ENCODE measurements around the gene SFRP5. TPM values are rescaled to one million over a fixed set of nuclear protein-coding genes. Genes with fewer than 3 reads are reported as not detected.

Gene SFRP5
- total and polyA plus RNA-seq, 2 of the 13 experiments (the other 11 are each of a cell fraction or from before 2014, with no cell fraction given), result 0.32 to 1.7 TPM

GRCh38 chr10:97785731-97786130 lies 13.9 kb upstream of the SFRP5 start (continued):
- TF ChIP-seq ZNF800 (CRISPR knock-in tag; IDR thresholded peaks at IDR 0.05) (no peak), ZFP41 (CRISPR knock-in tag; IDR thresholded peaks at IDR 0.05; ENCODE audit: borderline replicate concordance) (no peak)

- FAIRE-seq (peak; percentile 47), DNase-seq (ENCODE audit: low spot score) (peak; percentile 32), ATAC-seq (no peak)
- Histone ChIP-seq H3K4me2 (ENCODE audit: low read depth, low read length) (peak overlapping the region; percentile 36), H3K9ac (ENCODE audit: insufficient read depth, low read depth, low read length) (no peak overlapping the region), H2AFZ (ENCODE audit: low read length) (no peak overlapping the region), H3K79me2 (ENCODE audit: insufficient read depth, low read length) (no peaks in the 10 kb centered on the region), H3K9me3 (ENCODE audit: low read length) (no peaks in the 10 kb centered on the region), H3K36me3 (replicated peaks in 1 of 2; ENCODE audit: control insufficient read depth in 1 of 2, insufficient read depth in 2 of 2, low read length in 2 of 2) (no peaks in the 10 kb centered on the region), H3K4me3 (replicated peaks in 1 of 3; ENCODE audit: insufficient read depth in 1 of 3, low read depth in 2 of 3, low read length in 3 of 3) (no peak overlapping the region), H3K4me1 (ENCODE audit: insufficient read depth, low read length) (peaks cover 73% of the 10 kb centered on the region), H4K20me1 (ENCODE audit: insufficient read depth, low read length) (peaks cover 5% of the 10 kb centered on the region; the same call in 1 of the 2 replicates), H3K27me3 (ENCODE audit: control insufficient read depth in 1 of 2, insufficient read depth in 2 of 2, low read length in 2 of 2) (peaks cover 2 to 6% of the 10 kb centered on the region in 2 experiments; a peak in 2 of 5 replicates), H3K27ac (ENCODE audit: extremely low read length, insufficient read depth, low read length) (no peak overlapping the region)
- no TSS peak for BruUV-seq (replicated peaks)
- WGBS (ENCODE audit: low lambda C conversion rate), result 12% methylated on average over 4 of the region's 5 CpGs
- intact Hi-C loops (cut with micrococcal nuclease; ENCODE audit: unreplicated experiment), result loop anchor here (10.0 kb wide), 1 partner anchor 260 kb away; no protein-coding TSS in a partner anchor
- CTCF ChIA-PET (ENCODE audit: low intra/inter-chr PET ratio, low total read pairs), result no interaction called here
- POLR2A ChIA-PET, result no interaction called here
- in situ Hi-C loops (cut with HindIII; ENCODE audit: extremely low pct_ligation_motif_present, low pct_unique_long_range_greater_than_20kb), result no loop called here
- TF ChIP-seq HNF4A (CRISPR knock-in tag; IDR thresholded peaks at IDR 0.05) (peak; percentile 57; the same call in 1 of the 2 replicates), CEBPB (IDR thresholded peaks at IDR 0.05; ENCODE audit: borderline replicate concordance, low read depth, low read length) (peak; percentile 67; the same call in 1 of the 2 replicates), FOXA1 (IDR thresholded peaks at IDR 0.05) (no peak), FOXA1 (CRISPR knock-in tag; IDR thresholded peaks at IDR 0.05) (no peak), RARA (CRISPR knock-in tag; IDR thresholded peaks at IDR 0.05) (peak; percentile 64), NCOA2 (CRISPR knock-in tag; IDR thresholded peaks at IDR 0.05) (peak; percentile 33; the same call in 1 of the 2 replicates), HNRNPUL1 (IDR thresholded peaks at IDR 0.05; ENCODE audit: low read depth, low read length) (no peak), HMG20A (CRISPR knock-in tag; IDR thresholded peaks at IDR 0.05; ENCODE audit: borderline replicate concordance) (peak; percentile 48; the same call in 1 of the 2 replicates), RXRB (CRISPR knock-in tag; IDR thresholded peaks at IDR 0.05; ENCODE audit: borderline replicate concordance) (peak; percentile 37; the same call in 1 of the 2 replicates), NR2F6 (IDR thresholded peaks at IDR 0.05) (0 out of 2 replicates have a peak, but pooled peaks have one; percentile 16), NR2F6 (CRISPR knock-in tag; IDR thresholded peaks at IDR 0.05) (peak; percentile 46; the same call in 1 of the 2 replicates), ARID5B (CRISPR knock-in tag; IDR thresholded peaks at IDR 0.05) (0 out of 2 replicates have a peak, but pooled peaks have one; percentile 44), GATAD2A (CRISPR knock-in tag; IDR thresholded peaks at IDR 0.05) (peak; percentile 63; the same call in 1 of the 2 replicates), BCL6 (CRISPR knock-in tag; IDR thresholded peaks at IDR 0.05) (peak; percentile 46), ZNF674 (CRISPR knock-in tag; IDR thresholded peaks at IDR 0.05; ENCODE audit: low read depth) (no peak), CEBPG (CRISPR knock-in tag; IDR thresholded peaks at IDR 0.05) (peak; percentile 79), THRA (CRISPR knock-in tag; IDR thresholded peaks at IDR 0.05; ENCODE audit: borderline replicate concordance) (peak; percentile 47; the same call in 1 of the 2 replicates), TEAD3 (CRISPR knock-in tag; optimal IDR thresholded peaks at IDR 0.05; ENCODE audit: borderline replicate concordance) (peak; percentile 86)
These were observed 13.4 kb upstream of the SFRP5 start for GRCh38 chr10:97785231-97785630.
